Adipose tissue (tissue), 3 donors: Measurements from ENCODE around the gene C5orf58. TPM values are rescaled to one million over a fixed set of nuclear protein-coding genes. Genes with fewer than 3 reads are reported as not detected.

Source experiments
- H3K27ac ChIP-seq: one replicate; pipeline ENCODE4 v1.5.1; 2013; ENCODE audit warnings: low read depth, low read length
- WGBS, 3 donors: extraction: QIAGEN DNeasy Blood & Tissue Kit; methylation state at CpG; one replicate each; pipeline ENCODE4 v1.1.7; 2013; 5-methylcytosine and 5-hydroxymethylcytosine counted together
- polyA plus RNA-seq, 3 donors: library from polyadenylated mRNA; stranded (reverse); fragments of 200-250 nt; gene quantifications; one replicate each; pipeline ENCODE4 v1.2.3, GENCODE V29; 2013
- donor health status: healthy with polysubstance abuse.
- donor health status: Bipolar disorder and iron deficiency.
- donor health status: healthy.

C5orf58 gene, protein sequence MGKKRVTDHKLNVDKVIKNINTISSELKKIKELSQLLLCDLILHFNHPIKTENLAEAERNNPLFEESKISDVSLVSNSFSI
- polyA plus RNA-seq, result not detected

- no peak within 1 kb of the TSS for H3K27ac ChIP-seq
- 90 to 98% (median 93%) methylated on average over 27 of the region's 27 CpGs for WGBS, 3 donors
Observed at GRCh38 chr5:170232786-170233185, at the start of gene C5orf58. Gene C5orf58, plus strand, starts transcription at chr5:170232985. Its CDS starts 1,992 bp downstream, at chr5:170234977.

GRCh38 chr5:170183816-170184687, 48.7 kb upstream of the C5orf58 start:
- H3K27ac ChIP-seq, result no peak overlapping the region
- 49 to 56% (median 56%) methylated on average over 12 of the region's 12 CpGs for WGBS, 3 donors

- WGBS, 3 donors, result 80 to 90% (median 84%) methylated on average over 4 of the region's 4 CpGs
- no peak overlapping the region for H3K27ac ChIP-seq
Observed at GRCh38 chr5:170184737-170185136, 48.0 kb upstream of the C5orf58 start.

- 54 to 62% (median 57%) methylated on average over 3 of the region's 3 CpGs for WGBS, 3 donors
- no peak overlapping the region for H3K27ac ChIP-seq
Observed at GRCh38 chr5:170186156-170186555, 46.6 kb upstream of the C5orf58 start.

DNA sequence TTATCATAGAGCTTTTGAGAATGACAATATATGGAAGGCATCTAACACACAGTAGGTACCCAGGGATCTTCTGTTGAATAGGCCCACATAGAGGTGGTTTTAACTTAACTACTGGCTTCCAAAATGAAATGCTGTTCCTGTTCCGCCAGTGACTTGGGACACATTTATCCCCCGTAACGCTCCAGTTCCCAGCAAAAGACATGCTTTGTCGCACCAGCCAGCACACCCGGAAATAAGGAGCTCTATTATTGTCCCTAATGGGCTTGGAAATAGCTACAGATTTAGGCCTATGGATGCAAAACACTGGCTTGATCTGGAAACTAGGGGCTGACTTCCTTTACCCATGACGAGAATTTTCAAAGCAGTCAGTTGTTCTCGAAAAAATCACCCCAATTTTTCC, 45.9 kb upstream of the C5orf58 start:
- no peak overlapping the region for H3K27ac ChIP-seq
- 75 to 89% (median 86%) methylated on average over 7 of the region's 7 CpGs for WGBS, 3 donors

DNA sequence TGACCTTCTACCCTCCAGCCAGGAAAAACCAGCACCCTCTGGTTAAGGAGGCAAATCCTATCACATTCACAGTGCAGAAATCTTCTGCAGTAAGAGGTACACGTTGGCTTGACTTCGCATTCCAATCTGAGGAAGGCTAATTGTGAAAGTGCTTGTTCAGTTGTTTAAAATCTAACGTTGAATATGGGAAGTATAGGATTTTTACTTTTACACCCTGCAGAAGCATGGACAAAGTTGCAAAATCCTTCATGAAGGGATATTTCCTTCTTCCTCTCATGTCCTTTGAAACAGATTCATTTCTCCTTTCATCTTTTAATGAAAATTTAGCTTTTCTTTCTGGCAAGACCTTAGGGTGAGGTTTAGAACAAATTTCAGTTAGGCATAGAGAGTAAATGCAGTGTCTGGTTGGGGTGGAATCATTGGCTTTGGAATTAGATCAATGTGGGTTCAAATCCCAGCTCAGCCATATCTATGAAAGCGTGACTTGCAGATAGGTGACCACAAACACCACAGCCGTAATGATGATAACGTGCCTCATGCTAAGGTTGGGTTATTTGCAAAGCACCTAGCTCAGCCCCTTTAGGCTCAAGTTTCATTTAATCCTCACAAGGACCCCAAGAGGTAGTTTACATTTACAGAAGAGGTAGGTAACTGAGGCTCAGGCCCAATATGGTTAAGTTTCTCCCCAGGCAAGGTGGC, 42.2 kb upstream of the C5orf58 start:
- WGBS, 3 donors, result 45 to 55% (median 47%) methylated on average over 6 of the region's 6 CpGs
- H3K27ac ChIP-seq, result no peak overlapping the region

- H3K27ac ChIP-seq, result no peak overlapping the region
- WGBS, 3 donors, result 71 to 89% (median 81%) methylated on average over 12 of the region's 12 CpGs
Observed at GRCh38 chr5:170192829-170193228, 40.0 kb upstream of the C5orf58 start.

GRCh38 chr5:170195961-170196360, 36.8 kb upstream of the C5orf58 start:
- no peak overlapping the region for H3K27ac ChIP-seq
- 72 to 83% (median 76%) methylated on average over 4 of the region's 4 CpGs for WGBS, 3 donors

DNA sequence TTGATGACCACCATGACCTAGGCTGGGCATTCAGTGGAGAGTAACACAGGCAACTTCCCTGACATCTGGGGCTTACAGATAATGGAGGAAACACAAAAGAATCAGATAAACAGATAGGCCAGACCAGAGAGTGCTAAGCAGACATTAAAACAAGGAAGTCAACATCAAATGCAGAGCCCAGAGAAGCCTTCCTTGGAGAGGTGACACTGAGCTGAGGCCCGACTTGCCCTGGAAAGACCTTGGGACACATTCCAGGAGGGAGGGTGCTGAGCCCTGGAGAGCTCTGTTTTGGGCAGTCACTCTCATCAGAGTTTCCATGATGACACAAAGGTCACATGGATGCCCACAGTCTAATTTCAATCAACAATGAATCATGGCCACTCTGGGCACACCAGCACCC, 31.9 kb upstream of the C5orf58 start:
- H3K27ac ChIP-seq, result no peak overlapping the region
- 8 to 39% (median 24%) methylated on average over 1 of the region's 1 CpG for WGBS, 3 donors

- no peak overlapping the region for H3K27ac ChIP-seq
- 62 to 70% (median 69%) methylated on average over 2 of the region's 2 CpGs for whole genome bisulfite sequencing, 3 donors
Observed at GRCh38 chr5:170201311-170201710, 31.5 kb upstream of the C5orf58 start.

GRCh38 chr5:170202117-170202516, 30.7 kb upstream of the C5orf58 start:
- 48 to 65% (median 60%) methylated on average over 2 of the region's 2 CpGs for WGBS, 3 donors
- H3K27ac ChIP-seq, result no peak overlapping the region

GRCh38 chr5:170204202-170204601, 28.6 kb upstream of the C5orf58 start:
- H3K27ac ChIP-seq, result no peak overlapping the region
- 83 to 87% (median 86%) methylated on average over 5 of the region's 5 CpGs for WGBS, 3 donors

DNA sequence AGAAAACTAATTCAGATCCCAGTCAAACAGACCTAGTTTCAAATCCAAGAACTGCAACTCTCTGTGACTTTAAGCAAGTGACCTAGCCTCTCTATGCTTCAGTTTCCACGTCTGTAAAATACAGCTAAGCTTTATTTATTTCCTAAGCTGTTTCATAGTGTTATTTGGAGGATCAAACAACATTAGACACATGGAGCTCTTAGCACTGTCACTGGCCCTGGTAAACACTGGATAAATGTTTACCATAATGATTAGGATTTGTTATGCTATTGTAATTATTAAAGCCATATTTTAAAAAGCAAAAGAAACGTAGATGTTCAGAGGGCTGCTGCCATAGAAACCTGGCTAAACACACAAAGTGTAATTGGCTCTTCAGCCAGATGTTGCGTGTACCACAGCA, 26.6 kb upstream of the C5orf58 start:
- no peak overlapping the region for H3K27ac ChIP-seq
- 33 to 64% (median 60%) methylated on average over 3 of the region's 3 CpGs for WGBS, 3 donors

- no peak overlapping the region for H3K27ac ChIP-seq
- WGBS, 3 donors, result 36 to 94% (median 90%) methylated on average over 8 of the region's 8 CpGs
Observed at GRCh38 chr5:170206958-170207357, 25.8 kb upstream of the C5orf58 start.

- no peak overlapping the region for H3K27ac ChIP-seq
- WGBS, 3 donors, result 52 to 84% (median 80%) methylated on average over 1 of the region's 1 CpG
Observed at GRCh38 chr5:170211575-170212334, 21.0 kb upstream of the C5orf58 start.

GRCh38 chr5:170216257-170216864, 16.4 kb upstream of the C5orf58 start:
- H3K27ac ChIP-seq, result no peak overlapping the region

GRCh38 chr5:170217831-170218230, 15.0 kb upstream of the C5orf58 start:
- H3K27ac ChIP-seq, result no peak overlapping the region
- WGBS, 3 donors, result 67 to 91% (median 89%) methylated on average over 5 of the region's 5 CpGs

GRCh38 chr5:170218726-170219125, 14.1 kb upstream of the C5orf58 start:
- 58 to 79% (median 63%) methylated on average over 1 of the region's 1 CpG for WGBS, 3 donors
- H3K27ac ChIP-seq, result no peak overlapping the region
